ENCODE measurements around the gene SOX2. TPM values are rescaled to one million over a fixed set of nuclear protein-coding genes. Genes with fewer than 3 reads are reported as not detected.

The SOX2 gene
- total and polyA plus RNA-seq, 2 experiments from 2014 or later, result 2.2 to 3.5 TPM

DNA sequence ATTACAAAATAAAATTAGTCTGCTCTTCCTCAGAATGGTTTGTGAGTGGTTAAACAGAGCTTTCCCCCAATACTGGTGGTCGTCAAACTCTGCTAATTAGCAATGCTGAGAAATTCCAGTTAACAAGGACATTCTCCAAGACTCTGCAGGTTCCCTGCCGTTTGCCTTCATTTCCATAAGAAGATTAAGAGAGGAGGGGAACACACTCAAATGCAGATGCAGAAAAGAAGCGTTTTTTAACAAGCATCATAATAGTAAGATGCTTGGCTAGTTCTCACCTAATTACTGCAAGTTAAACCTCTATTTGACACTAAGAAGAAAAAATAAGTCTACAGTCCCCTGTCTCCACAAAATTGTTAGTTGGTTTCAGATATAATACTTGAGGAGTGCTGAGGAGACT lies 3.7 kb upstream of the SOX2 start:
- 18% methylated on average over 3 of the region's 3 CpGs for WGBS (ENCODE audit: low lambda C conversion rate, missing lambda C conversion rate)
- Histone ChIP-seq H3K4me3 (no peak overlapping the region), H3K36me3 (replicated peaks; ENCODE audit: insufficient read depth, low read depth) (no peaks in the 10 kb centered on the region), H3K4me1 (ENCODE audit: insufficient read depth) (peaks cover 18% of the 10 kb centered on the region), H4K20me1 (ENCODE audit: insufficient read depth, poor library complexity, severe bottlenecking) (no peaks in the 10 kb centered on the region), H3K9me3 (ENCODE audit: low read depth) (no peaks in the 10 kb centered on the region), H3K27ac (no peak overlapping the region), H3K9me2 (replicated peaks; ENCODE audit: insufficient read depth) (no peaks in the 10 kb centered on the region), H3K79me2 (no peaks in the 10 kb centered on the region), H3K4me2 (no peak overlapping the region), H3K27me3 (peaks cover 91% of the 10 kb centered on the region), H2AFZ (no peak overlapping the region)
- no peak for DNase-seq (ENCODE audit: low spot score)
- TF ChIP-seq CTCF (IDR thresholded peaks at IDR 0.05; ENCODE audit: poor library complexity), result no peak
- no peak for TF ChIP-seq EZH2 (IDR thresholded peaks at IDR 0.05; ENCODE audit: borderline replicate concordance)
- TF ChIP-seq EZH2phosphoT487 (IDR thresholded peaks at IDR 0.05; ENCODE audit: low read depth, severe bottlenecking, unreplicated experiment), result no peak

- Histone ChIP-seq H3K9me2 (replicated peaks; ENCODE audit: insufficient read depth) (no peaks in the 10 kb centered on the region), H2AFZ (peak overlapping the region; percentile 24), H3K4me2 (peak overlapping the region; percentile 75), H3K79me2 (no peaks in the 10 kb centered on the region), H3K4me1 (ENCODE audit: insufficient read depth) (peaks cover 18% of the 10 kb centered on the region), H3K36me3 (replicated peaks; ENCODE audit: insufficient read depth, low read depth) (no peaks in the 10 kb centered on the region), H3K27ac (no peak overlapping the region), H3K4me3 (no peak overlapping the region), H3K27me3 (peaks cover 91% of the 10 kb centered on the region), H4K20me1 (ENCODE audit: insufficient read depth, poor library complexity, severe bottlenecking) (no peaks in the 10 kb centered on the region), H3K9me3 (ENCODE audit: low read depth) (no peaks in the 10 kb centered on the region)
- peak; percentile 81 for TF ChIP-seq EZH2phosphoT487 (IDR thresholded peaks at IDR 0.05; ENCODE audit: low read depth, severe bottlenecking, unreplicated experiment)
- peak; percentile 70 for TF ChIP-seq EZH2 (IDR thresholded peaks at IDR 0.05; ENCODE audit: borderline replicate concordance)
- TF ChIP-seq CTCF (IDR thresholded peaks at IDR 0.05; ENCODE audit: poor library complexity), result peak; percentile 85
- DNase-seq (ENCODE audit: low spot score), result peak; percentile 88
- WGBS (ENCODE audit: low lambda C conversion rate, missing lambda C conversion rate), result 3% methylated on average over 16 of the region's 16 CpGs
Measured at GRCh38 chr3:181709537-181710279, 2.0 kb upstream of the SOX2 start.

GRCh38 chr3:181710345-181711291 lies 1.1 kb upstream of the SOX2 start:
- H3K9me2 ChIP-seq (replicated peaks; ENCODE audit: insufficient read depth), result no peaks in the 10 kb centered on the region
- H4K20me1 ChIP-seq (ENCODE audit: insufficient read depth, poor library complexity, severe bottlenecking), result no peaks in the 10 kb centered on the region
- peaks cover 18% of the 10 kb centered on the region for H3K4me1 ChIP-seq (ENCODE audit: insufficient read depth)
- no peak for DNase-seq (ENCODE audit: low spot score)
- no peak overlapping the region for H3K4me3 ChIP-seq
- H3K9me3 ChIP-seq (ENCODE audit: low read depth), result no peaks in the 10 kb centered on the region
- TF ChIP-seq EZH2phosphoT487 (IDR thresholded peaks at IDR 0.05; ENCODE audit: low read depth, severe bottlenecking, unreplicated experiment) (peak; percentile 88), CTCF (IDR thresholded peaks at IDR 0.05; ENCODE audit: poor library complexity) (no peak), EZH2 (IDR thresholded peaks at IDR 0.05; ENCODE audit: borderline replicate concordance) (peak; percentile 51)
- no peaks in the 10 kb centered on the region for H3K79me2 ChIP-seq
- peak overlapping the region; percentile 75 for H3K4me2 ChIP-seq
- no peak overlapping the region for H3K27ac ChIP-seq
- WGBS (ENCODE audit: low lambda C conversion rate, missing lambda C conversion rate), result 9% methylated on average over 28 of the region's 37 CpGs
- H2AFZ ChIP-seq, result peak overlapping the region; percentile 27
- H3K27me3 ChIP-seq, result peaks cover 91% of the 10 kb centered on the region
- H3K36me3 ChIP-seq (replicated peaks; ENCODE audit: insufficient read depth, low read depth), result no peaks in the 10 kb centered on the region
